OCI-LY1 (cell line): ENCODE measurements around the gene ABCA9.

Experiments used
- EZH2 ChIP-seq: fragments of 200-600 bp; sonication (generic), shearing (Covaris generic); IDR thresholded peaks from 2 replicates; pipeline ENCODE4 v1.8.0; 2017; ENCODE audit warnings: borderline replicate concordance, mixed run types, mild to moderate bottlenecking, antibody characterized with exemption, low read length, moderate library complexity, mixed read lengths
- TF ChIP-seq, protein P1 (sequence below): fragments of 200-600 bp; sonication (generic), shearing (Covaris generic); IDR thresholded peaks from 2 replicates; pipeline ENCODE4 v1.5.1; 2017; ENCODE audit warnings: mild to moderate bottlenecking, antibody characterized with exemption, low read length, moderate library complexity, mixed read lengths

DNA sequence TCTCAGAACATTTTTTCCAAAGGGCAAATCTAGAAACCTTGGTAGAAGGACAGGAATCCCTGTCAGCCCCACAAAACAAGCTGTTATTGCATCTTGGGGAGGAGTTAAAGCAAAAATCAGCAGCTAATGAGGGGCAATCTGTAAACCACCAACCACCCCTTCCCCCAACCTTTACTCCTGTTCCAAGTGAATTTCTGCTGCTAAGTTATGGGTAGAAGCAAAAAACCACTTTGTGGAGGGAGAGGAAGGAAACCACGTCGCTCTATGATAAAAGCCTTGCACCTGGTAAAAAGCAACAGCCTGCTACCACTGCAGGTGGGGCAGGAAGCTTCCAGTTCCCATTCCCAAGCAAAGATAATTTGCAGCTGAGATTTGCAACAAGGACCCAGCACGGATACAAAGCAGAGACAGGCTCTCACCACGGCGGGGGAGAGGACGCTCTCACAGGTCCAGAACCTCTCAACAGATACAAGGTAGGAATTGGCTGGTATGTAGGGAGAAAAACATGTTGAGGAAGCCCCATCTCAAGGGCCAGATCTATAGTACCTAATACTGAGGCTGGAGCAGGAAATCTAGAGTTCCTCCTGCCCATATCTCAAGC is 116.2 kb downstream of the ABCA9 start:
- TF ChIP-seq, protein P1, sequence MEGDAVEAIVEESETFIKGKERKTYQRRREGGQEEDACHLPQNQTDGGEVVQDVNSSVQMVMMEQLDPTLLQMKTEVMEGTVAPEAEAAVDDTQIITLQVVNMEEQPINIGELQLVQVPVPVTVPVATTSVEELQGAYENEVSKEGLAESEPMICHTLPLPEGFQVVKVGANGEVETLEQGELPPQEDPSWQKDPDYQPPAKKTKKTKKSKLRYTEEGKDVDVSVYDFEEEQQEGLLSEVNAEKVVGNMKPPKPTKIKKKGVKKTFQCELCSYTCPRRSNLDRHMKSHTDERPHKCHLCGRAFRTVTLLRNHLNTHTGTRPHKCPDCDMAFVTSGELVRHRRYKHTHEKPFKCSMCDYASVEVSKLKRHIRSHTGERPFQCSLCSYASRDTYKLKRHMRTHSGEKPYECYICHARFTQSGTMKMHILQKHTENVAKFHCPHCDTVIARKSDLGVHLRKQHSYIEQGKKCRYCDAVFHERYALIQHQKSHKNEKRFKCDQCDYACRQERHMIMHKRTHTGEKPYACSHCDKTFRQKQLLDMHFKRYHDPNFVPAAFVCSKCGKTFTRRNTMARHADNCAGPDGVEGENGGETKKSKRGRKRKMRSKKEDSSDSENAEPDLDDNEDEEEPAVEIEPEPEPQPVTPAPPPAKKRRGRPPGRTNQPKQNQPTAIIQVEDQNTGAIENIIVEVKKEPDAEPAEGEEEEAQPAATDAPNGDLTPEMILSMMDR = no peak
- TF ChIP-seq EZH2 = no peak
